ENCODE results near the gene PADI2.

DNA sequence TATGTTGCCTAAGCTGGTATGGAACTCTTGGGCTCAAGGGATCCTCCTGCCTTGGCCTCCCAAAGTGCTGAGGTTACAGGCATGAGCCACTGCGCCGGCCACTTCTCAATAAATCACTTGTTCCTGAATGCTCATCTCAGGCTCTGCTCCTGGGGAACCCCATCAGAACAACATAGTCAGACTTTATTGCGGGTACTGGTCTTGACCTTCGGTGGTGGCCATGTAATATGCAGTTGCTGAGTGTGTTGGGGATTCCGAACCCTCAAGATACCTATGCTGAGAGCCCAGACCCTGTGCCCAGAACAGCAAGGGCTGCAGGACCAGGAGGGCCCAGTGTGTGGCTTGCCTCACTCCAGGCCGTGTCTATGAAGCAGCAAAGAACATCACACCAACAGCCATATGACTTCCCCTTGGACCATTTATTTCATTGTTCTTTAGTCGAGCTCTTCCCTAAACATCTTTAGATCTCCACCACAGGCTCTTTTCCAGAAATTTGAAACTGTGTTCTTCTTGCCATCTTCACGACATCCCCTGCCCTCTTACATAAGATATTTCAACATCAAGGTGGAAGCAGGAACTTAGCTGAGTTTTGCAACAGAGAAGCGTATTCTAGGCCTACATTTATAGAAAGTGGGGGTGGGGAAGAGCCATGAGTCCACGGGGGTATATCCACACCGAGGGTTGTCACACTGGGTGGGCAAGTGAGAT, 52.7 kb downstream of the PADI2 start:
- no peak for TF ChIP-seq CTCF (IDR thresholded peaks at IDR 0.05)
- TF ChIP-seq EP300 (IDR thresholded peaks at IDR 0.05): peak in 1 of 2 donors; percentile 47
- TF ChIP-seq POLR2A (IDR thresholded peaks at IDR 0.05): no peak

Data from tibial nerve (tissue), 4 donors.